ENCODE measurements around the gene TANC1. TPM values are rescaled to one million over a fixed set of nuclear protein-coding genes. Genes with fewer than 3 reads are reported as not detected.

Gene TANC1
- total RNA-seq, 6 experiments from 2014 or later = 22.4 to 27.7 (median 23.1) TPM

DNA sequence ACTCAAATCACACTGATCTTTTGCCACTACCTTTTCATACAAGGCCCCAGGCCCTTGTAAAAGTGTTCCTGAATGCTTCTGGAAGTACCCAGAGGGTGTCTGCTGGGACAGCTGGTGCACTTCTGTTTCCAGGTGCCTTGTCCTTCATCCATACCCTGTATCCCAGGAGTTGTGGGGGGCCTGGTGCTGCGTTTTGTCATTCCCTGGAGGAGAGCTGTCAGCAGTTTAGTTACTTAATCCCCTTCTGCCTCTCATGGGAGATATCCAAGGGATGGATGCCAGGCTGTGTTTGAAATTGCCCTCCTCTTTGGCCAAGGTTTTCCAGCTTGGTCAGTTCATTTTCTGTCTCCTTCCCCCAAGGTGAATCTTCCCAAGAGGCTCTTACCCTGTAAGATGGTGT lies 159.8 kb downstream of the TANC1 start:
- peaks cover 10% of the 10 kb centered on the region for H3K36me3 Mint-ChIP-seq (ENCODE audit: low read depth)
- peaks cover 7% of the 10 kb centered on the region for H3K27me3 Mint-ChIP-seq (ENCODE audit: insufficient read depth)
- TF ChIP-seq, protein P1, sequence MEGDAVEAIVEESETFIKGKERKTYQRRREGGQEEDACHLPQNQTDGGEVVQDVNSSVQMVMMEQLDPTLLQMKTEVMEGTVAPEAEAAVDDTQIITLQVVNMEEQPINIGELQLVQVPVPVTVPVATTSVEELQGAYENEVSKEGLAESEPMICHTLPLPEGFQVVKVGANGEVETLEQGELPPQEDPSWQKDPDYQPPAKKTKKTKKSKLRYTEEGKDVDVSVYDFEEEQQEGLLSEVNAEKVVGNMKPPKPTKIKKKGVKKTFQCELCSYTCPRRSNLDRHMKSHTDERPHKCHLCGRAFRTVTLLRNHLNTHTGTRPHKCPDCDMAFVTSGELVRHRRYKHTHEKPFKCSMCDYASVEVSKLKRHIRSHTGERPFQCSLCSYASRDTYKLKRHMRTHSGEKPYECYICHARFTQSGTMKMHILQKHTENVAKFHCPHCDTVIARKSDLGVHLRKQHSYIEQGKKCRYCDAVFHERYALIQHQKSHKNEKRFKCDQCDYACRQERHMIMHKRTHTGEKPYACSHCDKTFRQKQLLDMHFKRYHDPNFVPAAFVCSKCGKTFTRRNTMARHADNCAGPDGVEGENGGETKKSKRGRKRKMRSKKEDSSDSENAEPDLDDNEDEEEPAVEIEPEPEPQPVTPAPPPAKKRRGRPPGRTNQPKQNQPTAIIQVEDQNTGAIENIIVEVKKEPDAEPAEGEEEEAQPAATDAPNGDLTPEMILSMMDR (IDR thresholded peaks at IDR 0.05) = no peak
- no peak for DNase-seq
- peak overlapping the region; percentile 7; the same call in 1 of the 2 replicates for H3K27ac Mint-ChIP-seq
- no peak overlapping the region for H3K4me3 Mint-ChIP-seq
- no peaks in the 10 kb centered on the region; the same call in 1 of the 2 replicates for H3K9me3 Mint-ChIP-seq
- H3K4me1 Mint-ChIP-seq (ENCODE audit: low read depth) = peaks cover 83% of the 10 kb centered on the region

DNA sequence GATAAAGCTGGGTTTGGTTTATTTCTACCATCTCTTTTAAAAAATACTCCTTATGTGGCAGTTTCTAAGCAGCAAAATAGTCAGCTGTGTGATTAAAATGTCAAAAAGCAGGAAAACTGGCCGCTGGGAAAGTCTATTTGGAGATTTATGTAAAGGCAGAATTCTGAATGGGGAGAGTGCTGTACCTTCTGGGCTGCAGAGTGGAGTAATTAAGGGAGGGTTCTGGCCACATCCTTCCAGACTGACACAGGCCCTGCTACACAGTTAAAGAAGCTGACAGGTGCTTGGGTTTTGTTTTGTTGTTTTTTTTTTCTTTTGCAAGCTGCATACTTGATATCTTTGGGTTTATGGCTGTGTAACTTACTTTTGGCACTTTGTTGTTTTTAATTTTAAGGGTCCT lies 160.8 kb downstream of the TANC1 start:
- no peak overlapping the region for H3K27ac Mint-ChIP-seq
- H3K9me3 Mint-ChIP-seq = no peaks in the 10 kb centered on the region; the same call in 1 of the 2 replicates
- H3K36me3 Mint-ChIP-seq (ENCODE audit: low read depth) = peaks cover 10% of the 10 kb centered on the region
- no peak overlapping the region for H3K4me3 Mint-ChIP-seq
- peaks cover 7% of the 10 kb centered on the region for H3K27me3 Mint-ChIP-seq (ENCODE audit: insufficient read depth)
- no peak for DNase-seq
- TF ChIP-seq, protein P1 (IDR thresholded peaks at IDR 0.05) = no peak
- peaks cover 83% of the 10 kb centered on the region for H3K4me1 Mint-ChIP-seq (ENCODE audit: low read depth)

DNA sequence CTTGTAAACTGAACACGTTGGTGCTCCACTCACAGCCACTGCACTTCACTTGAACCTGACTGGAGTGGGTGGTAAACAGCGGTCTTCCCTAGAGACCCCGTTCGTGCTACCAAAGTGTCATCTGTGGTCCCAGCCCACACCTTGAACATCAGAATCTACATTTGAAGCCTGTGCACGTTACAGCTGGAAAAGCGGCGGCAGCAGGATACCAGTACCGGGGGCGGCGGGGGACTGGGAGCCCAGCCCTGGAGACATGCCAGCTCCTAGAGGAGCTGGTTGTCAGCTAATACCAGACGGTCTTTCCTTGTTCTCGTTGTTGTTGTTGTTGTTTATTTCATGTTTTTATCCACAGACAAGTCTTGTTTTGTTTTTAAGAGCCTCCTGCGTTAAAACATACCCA lies 161.4 kb downstream of the TANC1 start:
- Mint-ChIP-seq H3K27ac (no peak overlapping the region), H3K4me1 (ENCODE audit: low read depth) (peaks cover 81% of the 10 kb centered on the region), H3K27me3 (ENCODE audit: insufficient read depth) (peaks cover 4% of the 10 kb centered on the region), H3K4me3 (no peak overlapping the region), H3K36me3 (ENCODE audit: low read depth) (peaks cover 10% of the 10 kb centered on the region), H3K9me3 (no peaks in the 10 kb centered on the region; the same call in 1 of the 2 replicates)
- DNase-seq = no peak
- TF ChIP-seq, protein P1 (IDR thresholded peaks at IDR 0.05) = no peak

DNA sequence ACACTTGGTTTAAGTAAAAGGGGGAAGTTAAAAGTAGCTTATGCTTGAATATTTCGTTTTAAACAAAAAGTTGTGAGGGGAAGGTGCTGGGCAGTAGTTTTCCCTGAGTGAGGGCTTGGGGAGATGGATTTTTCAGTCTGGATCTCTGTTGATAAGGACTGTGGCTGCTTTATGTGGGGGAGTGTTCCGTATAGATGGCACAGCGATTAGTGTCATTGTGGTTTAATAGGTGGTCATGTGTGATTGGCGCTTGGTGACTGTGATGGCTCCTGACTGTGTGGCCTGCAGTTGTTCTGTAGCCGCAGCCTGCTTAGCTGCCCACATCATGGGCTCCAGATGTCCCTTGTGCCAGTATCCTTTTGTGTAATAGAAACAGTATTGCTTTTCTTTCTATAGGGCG lies 161.9 kb downstream of the TANC1 start:
- peaks cover 10% of the 10 kb centered on the region for H3K36me3 Mint-ChIP-seq (ENCODE audit: low read depth)
- DNase-seq = no peak
- H3K27me3 Mint-ChIP-seq (ENCODE audit: insufficient read depth) = peaks cover 4% of the 10 kb centered on the region
- H3K27ac Mint-ChIP-seq = peak overlapping the region; percentile 98
- TF ChIP-seq, protein P1 (IDR thresholded peaks at IDR 0.05) = no peak
- no peaks in the 10 kb centered on the region; the same call in 1 of the 2 replicates for H3K9me3 Mint-ChIP-seq
- peaks cover 81% of the 10 kb centered on the region for H3K4me1 Mint-ChIP-seq (ENCODE audit: low read depth)
- H3K4me3 Mint-ChIP-seq = no peak overlapping the region

DNA sequence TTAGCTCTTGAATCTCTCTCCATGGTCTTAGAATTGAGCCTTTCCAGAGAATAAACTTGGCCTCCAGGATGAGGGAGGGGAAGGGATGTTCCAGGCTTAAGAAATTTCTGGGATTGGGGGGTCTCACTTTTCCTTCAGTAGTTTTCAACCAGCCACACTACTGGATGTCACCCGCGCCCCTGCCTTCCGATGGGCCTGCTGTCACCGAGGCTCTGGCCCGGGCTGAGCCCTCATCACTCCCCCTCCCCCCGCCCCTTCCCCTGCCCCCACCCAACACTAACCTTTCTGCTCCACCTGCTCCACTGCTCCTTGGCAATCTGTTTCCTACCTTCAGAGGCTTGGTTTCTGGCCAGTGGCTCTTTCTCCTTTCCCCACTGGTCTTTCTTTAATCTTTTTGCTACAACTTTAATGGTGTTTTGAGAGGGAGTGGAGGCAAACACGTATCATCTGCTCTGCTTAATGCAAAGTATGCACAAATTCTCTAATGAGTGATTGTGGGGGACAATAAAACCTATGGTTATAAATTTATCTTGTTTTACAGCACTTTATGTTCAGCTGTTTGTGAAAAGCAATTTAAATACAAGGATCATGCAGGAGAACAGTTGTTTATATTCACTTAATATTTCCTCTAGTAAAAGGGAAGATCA lies 162.9 kb downstream of the TANC1 start:
- Mint-ChIP-seq H3K27ac (peak overlapping the region; percentile 98), H3K9me3 (no peaks in the 10 kb centered on the region; the same call in 1 of the 2 replicates), H3K27me3 (ENCODE audit: insufficient read depth) (peaks cover 4% of the 10 kb centered on the region), H3K4me3 (peak overlapping the region; percentile 58), H3K36me3 (ENCODE audit: low read depth) (peaks cover 10% of the 10 kb centered on the region), H3K4me1 (ENCODE audit: low read depth) (peaks cover 81% of the 10 kb centered on the region)
- TF ChIP-seq, protein P1 (IDR thresholded peaks at IDR 0.05) = no peak
- DNase-seq = no peak
